ENCODE measurements around the gene GLIPR1.

GLIPR1 gene

GRCh38 chr12:75529316-75529715 is 48.8 kb downstream of the GLIPR1 start:
- no peak overlapping the region for H3K4me3 ChIP-seq (replicated peaks in 1 of 2; ENCODE audit: low read depth in 2 of 2, low read length in 2 of 2)
- DNase-seq (ENCODE audit: low read depth in 2 of 2): no peak
- TF ChIP-seq CTCF (IDR thresholded peaks at IDR 0.05; ENCODE audit: low read depth, low read length): no peak

GRCh38 chr12:75529826-75530225 is 49.3 kb downstream of the GLIPR1 start:
- no peak overlapping the region for H3K4me3 ChIP-seq (replicated peaks in 1 of 2; ENCODE audit: low read depth in 2 of 2, low read length in 2 of 2)
- no peak for TF ChIP-seq CTCF (IDR thresholded peaks at IDR 0.05; ENCODE audit: low read depth, low read length)
- no peak for DNase-seq (ENCODE audit: low read depth in 2 of 2)

GRCh38 chr12:75533239-75533638 is 52.7 kb downstream of the GLIPR1 start:
- H3K4me3 ChIP-seq (replicated peaks in 1 of 2; ENCODE audit: low read depth in 2 of 2, low read length in 2 of 2): no peak overlapping the region
- DNase-seq (ENCODE audit: low read depth in 2 of 2): no peak
- TF ChIP-seq CTCF (IDR thresholded peaks at IDR 0.05; ENCODE audit: low read depth, low read length): no peak

- DNase-seq (ENCODE audit: low read depth in 2 of 2): no peak
- TF ChIP-seq CTCF (IDR thresholded peaks at IDR 0.05; ENCODE audit: low read depth, low read length): no peak
- H3K4me3 ChIP-seq (replicated peaks in 1 of 2; ENCODE audit: low read depth in 2 of 2, low read length in 2 of 2): no peak overlapping the region
These were observed 59.3 kb downstream of the GLIPR1 start for GRCh38 chr12:75539889-75540288.

- H3K4me3 ChIP-seq (replicated peaks in 1 of 2; ENCODE audit: low read depth in 2 of 2, low read length in 2 of 2): no peak overlapping the region
- TF ChIP-seq CTCF (IDR thresholded peaks at IDR 0.05; ENCODE audit: low read depth, low read length): no peak
- peak in 1 of 2 donors; percentile 60 for DNase-seq (ENCODE audit: low read depth in 2 of 2)
These were observed 62.4 kb downstream of the GLIPR1 start for GRCh38 chr12:75542942-75543341.

- TF ChIP-seq CTCF (IDR thresholded peaks at IDR 0.05; ENCODE audit: low read depth, low read length): no peak
- no peak overlapping the region for H3K4me3 ChIP-seq (replicated peaks in 1 of 2; ENCODE audit: low read depth in 2 of 2, low read length in 2 of 2)
- no peak for DNase-seq (ENCODE audit: low read depth in 2 of 2)
These were observed 63.0 kb downstream of the GLIPR1 start for GRCh38 chr12:75543529-75543928.

GRCh38 chr12:75545636-75546035 is 65.1 kb downstream of the GLIPR1 start:
- TF ChIP-seq CTCF (IDR thresholded peaks at IDR 0.05; ENCODE audit: low read depth, low read length): no peak
- no peak overlapping the region for H3K4me3 ChIP-seq (replicated peaks in 1 of 2; ENCODE audit: low read depth in 2 of 2, low read length in 2 of 2)
- no peak for DNase-seq (ENCODE audit: low read depth in 2 of 2)

Measured in cardiac fibroblast (primary cell).